ENCODE results near the gene AVP.

DNA sequence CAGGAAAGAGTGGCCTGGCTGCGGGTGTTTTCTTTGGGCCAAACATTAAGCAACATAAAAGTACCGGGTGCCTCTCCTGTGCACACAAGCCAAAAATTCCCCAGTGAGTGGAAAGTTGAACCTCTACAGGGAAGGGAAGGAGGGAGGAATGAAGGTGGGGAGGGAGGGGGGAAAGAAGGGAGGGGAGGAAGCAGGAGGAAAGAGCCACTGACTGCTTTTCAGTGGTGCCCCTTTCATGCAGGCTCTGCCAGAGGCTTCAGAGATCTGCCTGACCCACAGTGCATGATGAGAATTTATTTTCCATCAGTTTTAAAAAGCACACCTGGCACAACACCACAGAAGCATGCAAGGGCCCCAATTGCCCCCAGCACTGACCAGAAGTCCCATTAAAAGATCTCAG, 27.5 kb upstream of the AVP start:
- TF ChIP-seq CTCF (IDR thresholded peaks at IDR 0.05) (no peak), POLR2A (IDR thresholded peaks at IDR 0.05) (no peak), POLR2AphosphoS5 (IDR thresholded peaks at IDR 0.05; ENCODE audit: insufficient read depth in 1 of 2, low read depth in 1 of 2) (no peak)

Measured in vagina (tissue), 2 donors.